ENCODE results near the gene DSG2. TPM values are rescaled to one million over a fixed set of nuclear protein-coding genes. Genes with fewer than 3 reads are reported as not detected.

The DSG2 gene
- total and polyA plus RNA-seq, 2 of the 4 experiments (the other 2 are of a cell fraction) = 1.8 to 2.3 TPM

- Histone ChIP-seq H3K18ac (ENCODE audit: low read depth, low read length) (no peak overlapping the region), H3K36me3 (ENCODE audit: control insufficient read depth, insufficient read depth, low read length) (no peaks in the 10 kb centered on the region), H3K4ac (ENCODE audit: low read depth, low read length) (no peak overlapping the region), H3K79me1 (ENCODE audit: low read depth in 1 of 2, low read length in 2 of 2) (no peaks in the 10 kb centered on the region), H3K23ac (ENCODE audit: low read depth, low read length) (no peak overlapping the region), H2BK120ac (ENCODE audit: low read depth, low read length) (no peak overlapping the region), H2AK5ac (ENCODE audit: low read depth, low read length) (no peak overlapping the region), H4K8ac (ENCODE audit: low read depth in 2 of 2, low read length in 2 of 2) (no peak overlapping the region), H3K9me1 (ENCODE audit: insufficient read depth, low read length) (no peaks in the 10 kb centered on the region), H2BK20ac (ENCODE audit: low read depth, low read length) (no peak overlapping the region), H2BK5ac (ENCODE audit: low read depth, low read length, poor library complexity, severe bottlenecking) (no peak overlapping the region), H2BK15ac (ENCODE audit: low read depth, low read length) (no peak overlapping the region), H2AK9ac (replicated peaks; ENCODE audit: low read depth, low read length, poor library complexity) (no peak overlapping the region), H3K4me3 (ENCODE audit: insufficient read depth, low read depth, low read length) (no peak overlapping the region), H3K9ac (ENCODE audit: low read depth, low read length) (no peak overlapping the region), H3K27me3 (ENCODE audit: control insufficient read depth, insufficient read depth, low read length) (peaks cover 9% of the 10 kb centered on the region), H3K27ac (ENCODE audit: insufficient read depth, low read length) (no peak overlapping the region), H3K9me3 (ENCODE audit: control insufficient read depth, insufficient read depth, low read length) (no peaks in the 10 kb centered on the region), H3K4me2 (ENCODE audit: low read depth, low read length) (no peak overlapping the region), H4K5ac (ENCODE audit: low read depth, low read length) (no peak overlapping the region), H4K91ac (ENCODE audit: insufficient read depth, low read depth, low read length) (no peak overlapping the region), H3K56ac (ENCODE audit: extremely low read depth, insufficient read depth, low read length) (no peak overlapping the region), H3K4me1 (ENCODE audit: control insufficient read depth, insufficient read depth, low read length) (no peaks in the 10 kb centered on the region), H4K20me1 (ENCODE audit: insufficient read depth, low read length) (no peaks in the 10 kb centered on the region), H2AFZ (replicated peaks; ENCODE audit: low read length, poor library complexity) (no peak overlapping the region), H3K14ac (replicated peaks; ENCODE audit: low read depth, low read length) (no peak overlapping the region)
- TF ChIP-seq MAZ (IDR thresholded peaks at IDR 0.05; ENCODE audit: borderline replicate concordance, low read depth, low read length) (no peak), SMC3 (IDR thresholded peaks at IDR 0.05; ENCODE audit: low read depth, low read length) (no peak), MXI1 (IDR thresholded peaks at IDR 0.05; ENCODE audit: borderline replicate concordance, low read depth, low read length) (no peak), CEBPB (IDR thresholded peaks at IDR 0.05; ENCODE audit: low read depth, low read length) (no peak), CHD1 (IDR thresholded peaks at IDR 0.05; ENCODE audit: low read depth, low read length) (no peak), POLR2A (IDR thresholded peaks at IDR 0.05; ENCODE audit: low read depth, low read length) (no peak), FOS (IDR thresholded peaks at IDR 0.05; ENCODE audit: low read depth, low read length) (no peak), ELK1 (IDR thresholded peaks at IDR 0.05; ENCODE audit: borderline replicate concordance, low read depth, low read length) (no peak), RAD21 (IDR thresholded peaks at IDR 0.05; ENCODE audit: low read length) (no peak), CTCF (conservative IDR thresholded peaks at IDR 0.05; ENCODE audit: low read depth, low read length) (no peak), NFE2L2 (IDR thresholded peaks at IDR 0.05; ENCODE audit: low read depth, low read length) (no peak), RCOR1 (IDR thresholded peaks at IDR 0.05; ENCODE audit: insufficient replicate concordance, low read length) (no peak), USF2 (IDR thresholded peaks at IDR 0.05; ENCODE audit: low read depth, low read length) (no peak), MAFK (IDR thresholded peaks at IDR 0.05; ENCODE audit: low read depth, low read length) (no peak), RFX5 (IDR thresholded peaks at IDR 0.05; ENCODE audit: low read depth, low read length) (no peak)
- ChIA-PET POLR2A (ENCODE audit: unreplicated experiment) (no interaction called here), CTCF (no interaction called here)
- in situ Hi-C loops (cut with MboI; ENCODE audit: low sequenced_read_pairs) = no loop called here
- no TSS peak for BruUV-seq (replicated peaks)
- intact Hi-C loops (cut with micrococcal nuclease) = no loop called here
- dilution Hi-C loops (cut with HindIII; ENCODE audit: low sequenced_read_pairs, unreplicated experiment) = no loop called here
- DNase-seq = no peak
- ATAC-seq (ENCODE audit: low read depth) = no peak
These were observed 4.0 kb upstream of the DSG2 start for GRCh38 chr18:31493941-31494340.

All from IMR-90 (cell line).